Type B pancreatic cell (in vitro differentiated cells): ENCODE results near the gene GNAL. TPM values are rescaled to one million over a fixed set of nuclear protein-coding genes. Genes with fewer than 3 reads are reported as not detected.

ENCODE experiments used
- DNase-seq: peaks from one replicate; pipeline ENCODE4 v3.0.0; 2021; ENCODE audit warnings: mixed read lengths; ENCODE audit not compliant: unreplicated experiment; ENCODE audit errors: extremely low spot score
- H3K27ac Mint-ChIP-seq: 2 replicates; pipeline ENCODE4 v1.8.0; 2021; ENCODE audit warnings: mild to moderate bottlenecking, mixed read lengths
- H3K27me3 Mint-ChIP-seq: 2 replicates; pipeline ENCODE4 v1.8.0; 2021; ENCODE audit warnings: mixed read lengths
- H3K36me3 Mint-ChIP-seq: 2 replicates; pipeline ENCODE4 v1.8.0; 2021; ENCODE audit warnings: mixed read lengths
- H3K4me1 Mint-ChIP-seq: one replicate; pipeline ENCODE4 v1.8.0; 2021; ENCODE audit warnings: mixed read lengths; ENCODE audit not compliant: unreplicated experiment
- H3K4me3 Mint-ChIP-seq: 2 replicates; pipeline ENCODE4 v1.8.0; 2021; ENCODE audit warnings: mild to moderate bottlenecking, mixed read lengths
- H3K9me3 Mint-ChIP-seq: 2 replicates; pipeline ENCODE4 v1.8.0; 2021; ENCODE audit warnings: mixed read lengths
- CTCF ChIP-seq: fragments of 200-600 bp; sonication (generic); conservative IDR thresholded peaks from 2 replicates; pipeline ENCODE4 v1.5.0; 2021; ENCODE audit warnings: antibody characterized with exemption, mild to moderate bottlenecking
- total RNA-seq: library from RNA; stranded (reverse); gene quantifications from 2 replicates; pipeline ENCODE4 v1.2.1, GENCODE V29; 2021; ENCODE audit warnings: low replicate concordance

Gene GNAL
- total RNA-seq, 1 donor from 2014 or later = 12.9 TPM

- no peak for DNase-seq
- no peak for TF ChIP-seq CTCF
- Mint-ChIP-seq H3K36me3 (no peaks in the 10 kb centered on the region), H3K27ac (peak overlapping the region; percentile 38), H3K27me3 (no peaks in the 10 kb centered on the region), H3K4me1 (peaks cover 5% of the 10 kb centered on the region), H3K4me3 (no peak overlapping the region), H3K9me3 (no peaks in the 10 kb centered on the region)
These were observed 119.2 kb downstream of the GNAL start for GRCh38 chr18:11808001-11808855.

GRCh38 chr18:11809895-11810294 lies 120.8 kb downstream of the GNAL start:
- DNase-seq = no peak
- Mint-ChIP-seq H3K9me3 (no peaks in the 10 kb centered on the region), H3K4me1 (peaks cover 5% of the 10 kb centered on the region), H3K36me3 (no peaks in the 10 kb centered on the region), H3K27me3 (no peaks in the 10 kb centered on the region), H3K4me3 (no peak overlapping the region), H3K27ac (no peak overlapping the region)
- TF ChIP-seq CTCF = no peak

GRCh38 chr18:11810379-11810778 lies 121.3 kb downstream of the GNAL start:
- no peak for TF ChIP-seq CTCF
- no peak for DNase-seq
- Mint-ChIP-seq H3K36me3 (no peaks in the 10 kb centered on the region), H3K4me1 (peaks cover 5% of the 10 kb centered on the region), H3K27me3 (no peaks in the 10 kb centered on the region), H3K9me3 (no peaks in the 10 kb centered on the region), H3K27ac (no peak overlapping the region), H3K4me3 (no peak overlapping the region)

- H3K9me3 Mint-ChIP-seq = no peaks in the 10 kb centered on the region
- TF ChIP-seq CTCF = no peak
- H3K4me1 Mint-ChIP-seq = peaks cover 5% of the 10 kb centered on the region
- DNase-seq = no peak
- no peaks in the 10 kb centered on the region for H3K36me3 Mint-ChIP-seq
- no peaks in the 10 kb centered on the region for H3K27me3 Mint-ChIP-seq
- no peak overlapping the region for H3K27ac Mint-ChIP-seq
- no peak overlapping the region for H3K4me3 Mint-ChIP-seq
These were observed 121.9 kb downstream of the GNAL start for GRCh38 chr18:11811009-11811408.

- Mint-ChIP-seq H3K27me3 (no peaks in the 10 kb centered on the region), H3K9me3 (no peaks in the 10 kb centered on the region), H3K4me3 (no peak overlapping the region), H3K4me1 (no peaks in the 10 kb centered on the region), H3K27ac (no peak overlapping the region), H3K36me3 (no peaks in the 10 kb centered on the region)
- no peak for TF ChIP-seq CTCF
- no peak for DNase-seq
These were observed 128.2 kb downstream of the GNAL start for GRCh38 chr18:11817229-11817628.
